ENCODE measurements around the gene RALGPS1.

GRCh38 chr9:127135056-127135745 is 220.6 kb downstream of the RALGPS1 start:
- no peak for TF ChIP-seq CTCF (conservative IDR thresholded peaks at IDR 0.05 in 1 of 2, IDR thresholded peaks at IDR 0.05 in 1 of 2; ENCODE audit: low read depth in 1 of 2, low read length in 2 of 2)
- no peak for TF ChIP-seq EZH2 (IDR thresholded peaks at IDR 0.05; ENCODE audit: low read length, missing control alignments)

All from fibroblast of lung (primary cell).